Nephron (organoid): ENCODE measurements around the gene R3HDM4.

Experiments used
- H3K27ac Mint-ChIP-seq, 3 experiments: 2 replicates each; pipeline ENCODE4 v1.8.0; 2020; ENCODE audit warnings: mixed read lengths in 3 of 3, mild to moderate bottlenecking in 2 of 3, moderate library complexity in 1 of 3
- H3K27me3 Mint-ChIP-seq: 2 replicates; pipeline ENCODE4 v1.8.0; 2021; ENCODE audit warnings: low read depth, mild to moderate bottlenecking, moderate library complexity, mixed read lengths
- H3K36me3 Mint-ChIP-seq: 2 replicates; pipeline ENCODE4 v1.8.0; 2020; ENCODE audit warnings: low read depth, mixed read lengths
- H3K4me1 Mint-ChIP-seq: 2 replicates; pipeline ENCODE4 v1.8.0; 2020; ENCODE audit warnings: mixed read lengths
- H3K4me3 Mint-ChIP-seq, 3 experiments: 2 replicates each; pipeline ENCODE4 v1.8.0; 2020; ENCODE audit warnings: mild to moderate bottlenecking in 3 of 3, mixed read lengths in 3 of 3, moderate library complexity in 2 of 3
- H3K9me3 Mint-ChIP-seq: 2 replicates; pipeline ENCODE4 v1.8.0; 2020; ENCODE audit warnings: mixed read lengths
- CTCF ChIP-seq, 3 experiments: fragments of 200-600 bp; sonication (generic); IDR thresholded peaks; one replicate each; pipeline ENCODE4 v1.5.0; 2021; ENCODE audit warnings: antibody characterized with exemption in 3 of 3; ENCODE audit not compliant: unreplicated experiment in 3 of 3

The R3HDM4 gene

GRCh38 chr19:903266-903797 lies 9.7 kb downstream of the R3HDM4 start:
- H3K27ac Mint-ChIP-seq: peak overlapping the region in 1 of 3 experiments; percentile 49
- peaks cover 3% of the 10 kb centered on the region for H3K36me3 Mint-ChIP-seq
- H3K4me3 Mint-ChIP-seq: peak overlapping the region in 1 of 3 experiments; percentile 37
- no peaks in the 10 kb centered on the region for H3K9me3 Mint-ChIP-seq
- H3K27me3 Mint-ChIP-seq: no peaks in the 10 kb centered on the region
- H3K4me1 Mint-ChIP-seq: peaks cover 4% of the 10 kb centered on the region
- TF ChIP-seq CTCF (IDR thresholded peaks at IDR 0.05; ENCODE audit: unreplicated experiment in 3 of 3): no peak

- no peak for TF ChIP-seq CTCF (IDR thresholded peaks at IDR 0.05; ENCODE audit: unreplicated experiment in 3 of 3)
- no peaks in the 10 kb centered on the region for H3K27me3 Mint-ChIP-seq
- peak overlapping the region in 1 of 3 experiments; percentile 37 for H3K4me3 Mint-ChIP-seq
Observed at GRCh38 chr19:902446-903226, 10.4 kb downstream of the R3HDM4 start.

GRCh38 chr19:902093-902370 lies 11.0 kb downstream of the R3HDM4 start:
- Mint-ChIP-seq H3K9me3 (no peaks in the 10 kb centered on the region), H3K27ac (no peak overlapping the region), H3K36me3 (peaks cover 4% of the 10 kb centered on the region), H3K4me1 (peaks cover 4% of the 10 kb centered on the region), H3K4me3 (no peak overlapping the region), H3K27me3 (no peaks in the 10 kb centered on the region)
- TF ChIP-seq CTCF (IDR thresholded peaks at IDR 0.05; ENCODE audit: unreplicated experiment in 3 of 3): no peak

More at GRCh38 chr19:902446-903226, 10.4 kb downstream of the R3HDM4 start:
- H3K27ac Mint-ChIP-seq: peak overlapping the region in 1 of 3 experiments; percentile 49
- peaks cover 4% of the 10 kb centered on the region for H3K4me1 Mint-ChIP-seq
- H3K36me3 Mint-ChIP-seq: peaks cover 3% of the 10 kb centered on the region
- H3K9me3 Mint-ChIP-seq: no peaks in the 10 kb centered on the region

- H3K27me3 Mint-ChIP-seq: no peaks in the 10 kb centered on the region
- no peak for TF ChIP-seq CTCF (IDR thresholded peaks at IDR 0.05; ENCODE audit: unreplicated experiment in 3 of 3)
- H3K27ac Mint-ChIP-seq: no peak overlapping the region
- no peaks in the 10 kb centered on the region for H3K9me3 Mint-ChIP-seq
- H3K36me3 Mint-ChIP-seq: peaks cover 9% of the 10 kb centered on the region
- no peak overlapping the region for H3K4me3 Mint-ChIP-seq
- peaks cover 4% of the 10 kb centered on the region for H3K4me1 Mint-ChIP-seq
Observed at GRCh38 chr19:901216-902092, 11.6 kb downstream of the R3HDM4 start.

GRCh38 chr19:900302-901111 lies 12.5 kb downstream of the R3HDM4 start:
- Mint-ChIP-seq H3K9me3 (no peaks in the 10 kb centered on the region), H3K27ac (no peak overlapping the region), H3K4me3 (no peak overlapping the region), H3K4me1 (peaks cover 4% of the 10 kb centered on the region), H3K36me3 (peaks cover 9% of the 10 kb centered on the region), H3K27me3 (no peaks in the 10 kb centered on the region)
- no peak for TF ChIP-seq CTCF (IDR thresholded peaks at IDR 0.05; ENCODE audit: unreplicated experiment in 3 of 3)
